IMR-90 (cell line): Measurements from ENCODE around the gene ZNF432. TPM values are rescaled to one million over a fixed set of nuclear protein-coding genes. Genes with fewer than 3 reads are reported as not detected.
A peak's percentile ranks its signal among the peaks of the same experiment; 100 is the strongest.

Source experiments
- ATAC-seq: fragments of 200-7000 bp; cut with Tn5 transposase; 2 replicates; pipeline ENCODE4 v1.9.1; 2020; ENCODE audit warnings: low read depth, mild to moderate bottlenecking, moderate library complexity
- BruUV-seq: library from RNA; stranded (reverse); fragments of 400-500 nt; replicated peaks from 2 replicates; lab custom pipeline; 2021; lab: Mats Ljungman, UMichigan
- CTCF ChIA-PET: fragments of 300-600 bp; formaldehyde crosslinking; extraction: SDS; loops from one replicate; lab custom pipeline; 2021; ENCODE audit warnings: antibody characterized with exemption; lab: Yijun Ruan, JAX
- POLR2A ChIA-PET: fragments of 300-600 bp; sonication (Branson Sonifier 250); formaldehyde crosslinking; loops from one replicate; lab custom pipeline; 2022; ENCODE audit warnings: antibody characterized with exemption; ENCODE audit not compliant: unreplicated experiment; lab: Charles Lee
- DNase-seq: peaks from one replicate; pipeline ENCODE4 v3.0.0; 2013
- H2AFZ ChIP-seq: replicated peaks from 2 replicates; pipeline ENCODE3; 2013; ENCODE audit warnings: low read length, mild to moderate bottlenecking; ENCODE audit not compliant: poor library complexity
- H2AK5ac ChIP-seq: 2 replicates; pipeline ENCODE4 v1.6.1; 2013; ENCODE audit warnings: low read depth, low read length, inconsistent platforms
- H2AK9ac ChIP-seq: replicated peaks from 2 replicates; pipeline ENCODE3; 2013; ENCODE audit warnings: mild to moderate bottlenecking, low read depth, low read length, moderate library complexity; ENCODE audit not compliant: poor library complexity
- H2BK120ac ChIP-seq: 2 replicates; pipeline ENCODE4 v1.6.1; 2013; ENCODE audit warnings: low read depth, low read length, inconsistent platforms
- H2BK15ac ChIP-seq: 3 replicates; pipeline ENCODE4 v1.6.1; 2013; ENCODE audit warnings: low read depth, low read length, inconsistent platforms
- H2BK20ac ChIP-seq: 2 replicates; pipeline ENCODE4 v1.6.1; 2013; ENCODE audit warnings: low read depth, mild to moderate bottlenecking, inconsistent platforms, low read length, moderate library complexity
- H2BK5ac ChIP-seq: 2 replicates; pipeline ENCODE4 v1.6.1; 2013; ENCODE audit warnings: mild to moderate bottlenecking, low read depth, low read length, inconsistent platforms; ENCODE audit not compliant: poor library complexity, severe bottlenecking
- H3K14ac ChIP-seq: replicated peaks from 2 replicates; pipeline ENCODE4 v1.6.1; 2013; ENCODE audit warnings: low read depth, low read length, inconsistent platforms
- H3K18ac ChIP-seq: 2 replicates; pipeline ENCODE4 v1.6.1; 2013; ENCODE audit warnings: low read depth, low read length, control low read depth
- H3K23ac ChIP-seq: 2 replicates; pipeline ENCODE4 v1.6.1; 2013; ENCODE audit warnings: low read depth, low read length, inconsistent platforms
- H3K27ac ChIP-seq: 2 replicates; pipeline ENCODE4 v1.5.1; 2013; ENCODE audit warnings: mild to moderate bottlenecking, control low read depth, low read length; ENCODE audit not compliant: insufficient read depth
- H3K27me3 ChIP-seq: 2 replicates; pipeline ENCODE4 v1.6.1; 2013; ENCODE audit warnings: low read length; ENCODE audit not compliant: control insufficient read depth, insufficient read depth
- H3K36me3 ChIP-seq: 2 replicates; pipeline ENCODE4 v1.6.1; 2013; ENCODE audit warnings: low read length, mixed read lengths; ENCODE audit not compliant: control insufficient read depth, insufficient read depth
- H3K4ac ChIP-seq: 2 replicates; pipeline ENCODE4 v1.6.1; 2013; ENCODE audit warnings: low read depth, low read length, inconsistent platforms
- H3K4me1 ChIP-seq: 2 replicates; pipeline ENCODE4 v1.6.1; 2013; ENCODE audit warnings: low read length, mixed read lengths; ENCODE audit not compliant: control insufficient read depth, insufficient read depth
- H3K4me2 ChIP-seq: 2 replicates; pipeline ENCODE4 v1.6.1; 2013; ENCODE audit warnings: low read depth, mild to moderate bottlenecking, control low read depth, low read length, moderate library complexity
- H3K4me3 ChIP-seq: 2 replicates; pipeline ENCODE4 v1.5.1; 2013; ENCODE audit warnings: low read depth, mild to moderate bottlenecking, control low read depth, low read length, moderate library complexity; ENCODE audit not compliant: insufficient read depth
- H3K56ac ChIP-seq: 2 replicates; pipeline ENCODE4 v1.6.1; 2013; ENCODE audit warnings: low read length, inconsistent platforms; ENCODE audit not compliant: insufficient read depth; ENCODE audit errors: extremely low read depth
- H3K79me1 ChIP-seq, 2 experiments: 2 replicates each; pipeline ENCODE4 v1.6.1; 2013; ENCODE audit warnings: low read length in 2 of 2, inconsistent platforms in 1 of 2, low read depth in 1 of 2
- H3K9ac ChIP-seq: 2 replicates; pipeline ENCODE4 v1.6.1; 2013; ENCODE audit warnings: low read depth, low read length, control low read depth
- H3K9me1 ChIP-seq: 2 replicates; pipeline ENCODE4 v1.6.1; 2013; ENCODE audit warnings: low read length, inconsistent platforms; ENCODE audit not compliant: insufficient read depth
- H3K9me3 ChIP-seq: 2 replicates; pipeline ENCODE4 v1.6.1; 2013; ENCODE audit warnings: low read length; ENCODE audit not compliant: control insufficient read depth, insufficient read depth
- H4K20me1 ChIP-seq: 2 replicates; pipeline ENCODE4 v1.6.1; 2013; ENCODE audit warnings: low read length, inconsistent platforms; ENCODE audit not compliant: insufficient read depth
- H4K5ac ChIP-seq: 2 replicates; pipeline ENCODE4 v1.6.1; 2013; ENCODE audit warnings: mild to moderate bottlenecking, low read depth, low read length, control low read depth
- H4K8ac ChIP-seq, 2 experiments: 2 replicates each; pipeline ENCODE4 v1.6.1; 2013; ENCODE audit warnings: low read depth in 2 of 2, low read length in 2 of 2, control low read depth in 1 of 2, inconsistent platforms in 1 of 2
- H4K91ac ChIP-seq: 2 replicates; pipeline ENCODE4 v1.6.1; 2013; ENCODE audit warnings: low read depth, low read length, inconsistent platforms; ENCODE audit not compliant: insufficient read depth
- BHLHE40 ChIP-seq: fragments of 150-350 bp; IDR thresholded peaks from 2 replicates; pipeline ENCODE4 v1.6.1; 2016; ENCODE audit warnings: mild to moderate bottlenecking, low read depth, low read length
- CEBPB ChIP-seq: IDR thresholded peaks from 2 replicates; pipeline ENCODE4 v1.6.1; 2012; ENCODE audit warnings: low read depth, low read length, improper control_type of control experiment
- CHD1 ChIP-seq: IDR thresholded peaks from 2 replicates; pipeline ENCODE4 v1.6.1; 2012; ENCODE audit warnings: low read depth, low read length, improper control_type of control experiment
- MAFK ChIP-seq: IDR thresholded peaks from 2 replicates; pipeline ENCODE4 v1.6.1; 2012; ENCODE audit warnings: low read depth, low read length, improper control_type of control experiment
- MAZ ChIP-seq: IDR thresholded peaks from 2 replicates; pipeline ENCODE4 v1.6.1; 2012; ENCODE audit warnings: low read depth, mild to moderate bottlenecking, low read length, improper control_type of control experiment, moderate library complexity, borderline replicate concordance
- MXI1 ChIP-seq: IDR thresholded peaks from 2 replicates; pipeline ENCODE4 v1.6.1; 2012; ENCODE audit warnings: low read depth, mild to moderate bottlenecking, low read length, moderate library complexity, borderline replicate concordance
- NFE2L2 ChIP-seq: fragments of 150-350 bp; IDR thresholded peaks from 2 replicates; pipeline ENCODE4 v1.6.1; 2016; ENCODE audit warnings: low read depth, mild to moderate bottlenecking, low read length
- POLR2A ChIP-seq: IDR thresholded peaks from 2 replicates; pipeline ENCODE4 v1.6.1; 2012; ENCODE audit warnings: mild to moderate bottlenecking, low read depth, low read length
- RAD21 ChIP-seq: IDR thresholded peaks from 2 replicates; pipeline ENCODE4 v1.6.1; 2012; ENCODE audit warnings: low read length, improper control_type of control experiment
- SMC3 ChIP-seq: fragments of 150-350 bp; IDR thresholded peaks from 2 replicates; pipeline ENCODE4 v1.6.1; 2016; ENCODE audit warnings: low read depth, mild to moderate bottlenecking, antibody characterized with exemption, low read length, moderate library complexity
- USF2 ChIP-seq: fragments of 150-350 bp; IDR thresholded peaks from 2 replicates; pipeline ENCODE4 v1.6.1; 2017; ENCODE audit warnings: mild to moderate bottlenecking, antibody characterized with exemption, low read length, low read depth
- WGBS, 2 experiments: methylation state at CpG; one replicate each; pipeline versions ENCODE4 v1.1.5 to v1.1.7; 2013; ENCODE audit warnings: missing lambda C conversion rate in 2 of 2; ENCODE audit not compliant: insufficient read length in 1 of 2; ENCODE audit errors: extremely low coverage in 2 of 2; 5-methylcytosine and 5-hydroxymethylcytosine counted together
- dilution Hi-C: fragments of 300-500 bp; cut with HindIII; formaldehyde crosslinking; loops from one replicate; pipeline ENCODE4 v1.14.3; 2018; ENCODE audit warnings: low sequenced_read_pairs; ENCODE audit not compliant: unreplicated experiment
- in situ Hi-C: fragments of 300-500 bp; cut with MboI; formaldehyde crosslinking; loops from 3 replicates; pipeline ENCODE4 v1.14.3; 2019; ENCODE audit warnings: low sequenced_read_pairs, inconsistent platforms, mixed read lengths
- intact Hi-C: fragments of 100-400 bp; cut with micrococcal nuclease; formaldehyde crosslinking; loops from 2 replicates; pipeline ENCODE4 v1.10.0; 2022
- polyA plus RNA-seq, 3 experiments: library from polyadenylated mRNA; depleted of rRNA; stranded (reverse); fragments of >200 nt; gene quantifications; 2 replicates each; pipeline ENCODE4 v1.2.3, GENCODE V29; 2012; ENCODE audit warnings: low replicate concordance in 1 of 3
- total RNA-seq: library from RNA; depleted of rRNA; stranded (reverse); fragments of >200 nt; gene quantifications from 2 replicates; pipeline ENCODE4 v1.2.3, GENCODE V29; 2012

ZNF432 gene
- total and polyA plus RNA-seq, 2 of the 4 experiments (the other 2 are of a cell fraction), result 4.5 to 12.4 TPM

GRCh38 chr19:51986309-51987291, 62.0 kb downstream of the ZNF432 start, which contains the start of gene ZNF350 (continued):
- TF ChIP-seq MAZ, result peak; percentile 40; the same call in 1 of the 2 replicates
- peak; percentile 11; the same call in 1 of the 2 replicates for TF ChIP-seq RAD21
- TF ChIP-seq SMC3, result no peak

GRCh38 chr19:51983361-51983760, 65.3 kb downstream of the ZNF432 start:
- Histone ChIP-seq H4K20me1 (no peaks in the 10 kb centered on the region), H3K14ac (no peak overlapping the region), H3K4me3 (no peak overlapping the region), H3K27ac (no peak overlapping the region), H2BK120ac (no peak overlapping the region), H3K4ac (no peak overlapping the region), H2AK5ac (no peak overlapping the region), H3K56ac (no peak overlapping the region), H3K36me3 (peaks cover 13% of the 10 kb centered on the region), H4K91ac (no peak overlapping the region), H2AK9ac (no peak overlapping the region), H3K9me1 (no peaks in the 10 kb centered on the region), H3K79me1 (peaks cover 20 to 21% of the 10 kb centered on the region in 2 experiments), H2BK5ac (no peak overlapping the region), H3K18ac (no peak overlapping the region), H4K5ac (no peak overlapping the region), H4K8ac (no peak overlapping the region), H3K23ac (no peak overlapping the region), H2BK15ac (no peak overlapping the region), H2BK20ac (no peak overlapping the region), H3K4me2 (no peak overlapping the region), H3K9ac (no peak overlapping the region), H3K4me1 (no peaks in the 10 kb centered on the region), H2AFZ (no peak overlapping the region), H3K9me3 (peaks cover 22% of the 10 kb centered on the region), H3K27me3 (no peaks in the 10 kb centered on the region)
- CTCF ChIA-PET, result no interaction called here
- TF ChIP-seq CHD1 (no peak), SMC3 (no peak), NFE2L2 (no peak), BHLHE40 (no peak), USF2 (no peak), MXI1 (no peak), MAFK (no peak), POLR2A (no peak), CEBPB (no peak)
- intact Hi-C loops, result no loop called here
- no TSS peak for BruUV-seq
- POLR2A ChIA-PET, result no interaction called here
- DNase-seq (no peak), ATAC-seq (no peak)
- WGBS, 2 experiments, result no CpG with 5 or more reads among the region's 4 CpGs
- dilution Hi-C loops, result no loop called here
- in situ Hi-C loops, result no loop called here
